AG09319 (cell line): ENCODE results near the gene HSPA4L.

Experiments used
- DNase-seq: peaks from one replicate; pipeline ENCODE4 v3.0.0-alpha.2; 2010; ENCODE audit warnings: low read depth; ENCODE audit errors: extremely low read depth
- CTCF ChIP-seq: IDR thresholded peaks from 2 replicates; pipeline ENCODE4 v1.5.1; 2011; ENCODE audit warnings: low read depth, mild to moderate bottlenecking, inconsistent platforms, low read length, moderate library complexity

Gene HSPA4L

GRCh38 chr4:127788517-127788916 is 6.4 kb downstream of the HSPA4L start:
- no peak for DNase-seq
- no peak; the same call in 1 of the 2 replicates for TF ChIP-seq CTCF

GRCh38 chr4:127791391-127791790 is 9.3 kb downstream of the HSPA4L start:
- TF ChIP-seq CTCF = no peak
- DNase-seq = no peak

- TF ChIP-seq CTCF = no peak
- no peak for DNase-seq
These were observed 11.4 kb downstream of the HSPA4L start for GRCh38 chr4:127793528-127793927.

- no peak for DNase-seq
- TF ChIP-seq CTCF = no peak
These were observed 17.6 kb downstream of the HSPA4L start for GRCh38 chr4:127799711-127800110.

- no peak for DNase-seq
- TF ChIP-seq CTCF = peak; percentile 26
These were observed 27.2 kb downstream of the HSPA4L start for GRCh38 chr4:127809173-127809800.

GRCh38 chr4:127810551-127810950 is 28.4 kb downstream of the HSPA4L start:
- TF ChIP-seq CTCF = no peak
- no peak for DNase-seq

GRCh38 chr4:127822430-127822829 is 40.3 kb downstream of the HSPA4L start:
- DNase-seq = no peak
- no peak for TF ChIP-seq CTCF
